Thoracic aorta (tissue), 2 donors: ENCODE data around the gene AGPAT3. TPM values are rescaled to one million over a fixed set of nuclear protein-coding genes. Genes with fewer than 3 reads are reported as not detected.

ENCODE experiments used
- ATAC-seq: fragments of 150-250 bp; one replicate; pipeline ENCODE4 v1.8.0; 2017; ENCODE audit warnings: low read depth; ENCODE audit not compliant: insufficient number of reproducible peaks, low FRiP score
- DNase-seq: peaks from one replicate; pipeline ENCODE4 v3.0.0-alpha.2; 2020; ENCODE audit warnings: low spot score
- H3K27ac ChIP-seq, 2 donors: fragments of 200-600 bp; sonication (generic); 1 replicate in 1 of 2; 2 replicates in 1 of 2; pipeline ENCODE4 v1.5.1; 2016; ENCODE audit warnings: mild to moderate bottlenecking in 2 of 2, moderate library complexity in 2 of 2
- H3K27me3 ChIP-seq: fragments of 200-600 bp; sonication (generic); replicated peaks from 2 replicates; pipeline ENCODE4 v1.6.0; 2016; ENCODE audit warnings: mild to moderate bottlenecking; ENCODE audit not compliant: insufficient read depth
- H3K36me3 ChIP-seq: fragments of 200-600 bp; sonication (generic); one replicate; pipeline ENCODE4 v1.5.1; 2016
- H3K4me1 ChIP-seq, 2 donors: fragments of 200-600 bp; sonication (generic); 1 replicate in 1 of 2; 2 replicates in 1 of 2; pipeline versions ENCODE4 v1.5.1 to v1.6.0; 2016; ENCODE audit warnings: low read depth in 2 of 2, mild to moderate bottlenecking in 1 of 2; ENCODE audit not compliant: control insufficient read depth in 1 of 2
- H3K4me3 ChIP-seq: fragments of 200-600 bp; sonication (generic); 2 replicates; pipeline ENCODE4 v1.5.1; 2016; ENCODE audit warnings: mild to moderate bottlenecking
- H3K9me3 ChIP-seq: fragments of 200-600 bp; sonication (generic); 2 replicates; pipeline ENCODE4 v1.5.1; 2016
- CTCF ChIP-seq: fragments of 200-600 bp; sonication (generic); IDR thresholded peaks from one replicate; pipeline ENCODE4 v1.5.1; 2019; ENCODE audit warnings: antibody characterized with exemption
- total RNA-seq, 2 donors: library from RNA; depleted of rRNA; stranded (reverse); fragments of >200 nt; gene quantifications; one replicate each; pipeline versions ENCODE4 v1.1.0 to v1.2.3, GENCODE V29; 2016

Gene AGPAT3
- total RNA-seq, 2 donors from 2014 or later = 32.8 to 37.9 TPM

GRCh38 chr21:43900078-43900385 lies 35.0 kb downstream of the AGPAT3 start:
- ATAC-seq (no peak), DNase-seq (no peak)
- no peak overlapping the region for H3K4me3 ChIP-seq
- no peaks in the 10 kb centered on the region for H3K9me3 ChIP-seq
- no peak for TF ChIP-seq CTCF
- peaks cover 10% of the 10 kb centered on the region for H3K36me3 ChIP-seq
- no peaks in the 10 kb centered on the region for H3K4me1 ChIP-seq
- H3K27me3 ChIP-seq = no peaks in the 10 kb centered on the region
- no peak overlapping the region for H3K27ac ChIP-seq

GRCh38 chr21:43900690-43901089 lies 35.7 kb downstream of the AGPAT3 start:
- ATAC-seq (no peak), DNase-seq (no peak)
- H3K9me3 ChIP-seq = no peaks in the 10 kb centered on the region
- no peak overlapping the region for H3K4me3 ChIP-seq
- no peak for TF ChIP-seq CTCF
- H3K27ac ChIP-seq = no peak overlapping the region
- H3K36me3 ChIP-seq = peaks cover 13% of the 10 kb centered on the region
- no peaks in the 10 kb centered on the region for H3K27me3 ChIP-seq
- H3K4me1 ChIP-seq = no peaks in the 10 kb centered on the region

DNA sequence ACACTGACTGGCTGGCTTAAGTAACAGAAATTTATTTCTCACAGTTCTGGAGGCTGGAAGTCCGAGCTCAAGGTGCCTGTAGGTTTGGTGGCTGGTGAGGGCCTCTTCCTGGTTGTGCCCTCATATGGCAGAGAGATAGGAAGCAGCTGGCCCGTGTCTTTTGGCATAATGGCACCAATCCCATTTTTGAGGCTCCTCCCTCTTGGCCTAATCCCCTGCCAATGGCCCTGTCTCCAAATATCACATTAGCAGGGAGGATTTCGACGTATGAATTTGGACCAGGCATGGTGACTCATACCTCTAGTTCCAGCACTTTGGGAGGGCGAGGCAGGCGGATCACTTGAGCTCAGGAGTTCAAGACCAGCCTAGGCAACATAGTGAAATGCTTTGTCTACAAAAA lies 37.4 kb downstream of the AGPAT3 start:
- H3K27me3 ChIP-seq = no peaks in the 10 kb centered on the region
- no peak overlapping the region for H3K27ac ChIP-seq
- no peak for DNase-seq
- H3K4me1 ChIP-seq = no peaks in the 10 kb centered on the region
- no peak for ATAC-seq
- peaks cover 13% of the 10 kb centered on the region for H3K36me3 ChIP-seq
- TF ChIP-seq CTCF = no peak
- no peaks in the 10 kb centered on the region for H3K9me3 ChIP-seq
- H3K4me3 ChIP-seq = no peak overlapping the region

DNA sequence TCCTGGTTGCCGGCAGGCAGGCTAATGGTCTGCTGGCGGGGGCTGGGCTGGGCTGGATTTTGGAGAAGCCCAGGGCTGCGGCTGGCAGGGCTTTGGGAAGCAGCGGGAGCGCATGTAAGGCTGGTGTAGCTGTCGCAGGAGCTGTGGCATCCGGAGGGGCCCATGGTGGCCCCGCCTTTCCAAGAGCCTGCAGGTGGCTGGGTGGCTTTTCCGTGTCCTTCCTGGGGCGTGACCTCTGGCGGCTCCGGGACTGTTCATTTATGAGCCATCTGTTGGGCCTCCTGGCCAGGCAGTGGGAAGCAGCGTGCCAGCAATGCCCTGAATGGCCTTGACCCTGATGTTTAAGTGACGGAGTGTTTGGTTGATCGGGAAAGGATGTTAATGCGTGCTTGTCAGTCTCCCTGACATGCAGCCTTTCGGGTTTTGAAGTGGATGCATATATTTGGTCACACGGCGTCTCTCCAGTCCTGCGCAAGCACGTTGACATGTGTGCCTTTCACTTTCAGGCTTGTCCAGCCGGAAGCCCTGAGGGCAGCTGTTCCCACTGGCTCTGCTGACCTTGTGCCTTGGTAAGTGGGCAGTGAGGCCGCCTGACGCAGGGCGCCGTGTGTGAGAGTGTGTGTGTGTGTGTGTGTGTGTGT lies 38.5 kb downstream of the AGPAT3 start:
- no peaks in the 10 kb centered on the region for H3K27me3 ChIP-seq
- ATAC-seq = no peak
- no peak overlapping the region for H3K4me3 ChIP-seq
- peaks cover 0 to 10% of the 10 kb centered on the region in 2 donors for H3K4me1 ChIP-seq
- H3K36me3 ChIP-seq = peaks cover 13% of the 10 kb centered on the region
- H3K9me3 ChIP-seq = no peaks in the 10 kb centered on the region
- no peak for TF ChIP-seq CTCF
- no peak for DNase-seq
- no peak overlapping the region for H3K27ac ChIP-seq

DNA sequence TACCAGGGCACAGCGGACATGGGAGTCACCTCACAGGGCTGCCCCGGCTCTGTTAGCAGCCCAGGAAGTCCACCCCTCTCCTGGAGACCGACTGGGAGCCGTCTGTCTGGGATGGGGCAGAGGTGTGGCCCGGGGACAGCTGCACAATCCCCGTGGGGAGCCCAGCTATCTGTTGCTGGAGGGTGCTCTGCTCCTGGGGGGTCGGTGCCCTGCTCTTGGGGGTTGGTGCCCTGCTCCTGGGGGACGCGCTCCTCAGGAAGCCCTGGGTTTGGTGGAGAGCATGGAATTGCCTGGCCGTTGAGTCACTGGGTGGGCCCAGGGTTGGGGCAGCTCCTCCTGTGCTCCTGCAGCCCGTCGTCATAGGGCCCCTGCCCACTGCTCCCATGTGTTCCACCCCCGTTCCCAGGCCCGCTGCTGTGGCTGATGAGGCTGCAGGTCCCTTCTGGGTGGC lies 39.3 kb downstream of the AGPAT3 start:
- H3K27ac ChIP-seq = no peak overlapping the region
- no peak overlapping the region for H3K4me3 ChIP-seq
- DNase-seq (no peak), ATAC-seq (no peak)
- no peaks in the 10 kb centered on the region for H3K9me3 ChIP-seq
- no peaks in the 10 kb centered on the region for H3K27me3 ChIP-seq
- H3K4me1 ChIP-seq = peaks cover 0 to 10% of the 10 kb centered on the region in 2 donors
- H3K36me3 ChIP-seq = peaks cover 7% of the 10 kb centered on the region
- no peak for TF ChIP-seq CTCF
